ENCODE data around the gene CP.

The CP gene

DNA sequence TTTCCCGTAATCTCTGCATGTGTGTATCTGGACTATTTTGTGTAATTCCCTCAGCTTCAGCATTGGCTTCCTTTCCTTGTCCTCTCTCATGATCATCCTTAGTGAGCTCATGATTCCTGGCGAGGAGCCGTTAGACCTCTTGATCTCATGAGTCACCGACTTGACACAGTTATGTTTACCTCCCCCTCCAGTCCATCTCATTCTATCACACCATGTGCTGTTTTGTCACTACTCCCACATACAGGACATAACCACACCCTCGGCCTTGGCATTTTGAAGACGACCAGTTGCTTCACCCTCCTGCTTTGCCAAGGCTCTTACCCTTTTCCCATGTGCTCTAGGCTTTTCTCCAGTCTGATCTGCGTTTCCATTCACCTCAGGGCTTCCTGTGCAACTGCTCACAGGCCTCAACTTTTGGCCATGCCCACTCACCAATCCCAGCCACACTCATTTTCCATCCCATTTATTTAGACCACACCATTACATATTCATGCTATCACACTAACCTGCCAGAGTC lies 41.5 kb downstream of the CP start:
- no peak for DNase-seq

DNA sequence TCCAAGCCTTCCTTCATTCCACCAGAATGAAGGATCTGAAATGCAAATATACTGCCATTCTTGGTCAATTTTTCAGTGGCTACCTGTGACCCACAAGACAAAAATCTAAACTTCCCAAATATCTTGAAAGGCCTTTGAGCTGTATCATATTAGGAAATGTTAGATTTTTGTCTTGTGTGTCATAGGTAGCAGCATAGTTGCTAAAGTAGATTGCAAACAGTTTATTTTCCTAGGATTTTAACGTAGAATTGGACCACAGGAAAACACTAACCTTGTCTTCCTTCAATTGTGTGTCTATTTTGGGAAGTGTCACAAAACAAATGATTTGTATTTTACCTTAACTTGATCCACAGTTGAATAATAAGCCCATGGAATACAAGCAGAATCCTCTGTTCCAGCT lies 42.4 kb downstream of the CP start:
- no peak for DNase-seq

DNA sequence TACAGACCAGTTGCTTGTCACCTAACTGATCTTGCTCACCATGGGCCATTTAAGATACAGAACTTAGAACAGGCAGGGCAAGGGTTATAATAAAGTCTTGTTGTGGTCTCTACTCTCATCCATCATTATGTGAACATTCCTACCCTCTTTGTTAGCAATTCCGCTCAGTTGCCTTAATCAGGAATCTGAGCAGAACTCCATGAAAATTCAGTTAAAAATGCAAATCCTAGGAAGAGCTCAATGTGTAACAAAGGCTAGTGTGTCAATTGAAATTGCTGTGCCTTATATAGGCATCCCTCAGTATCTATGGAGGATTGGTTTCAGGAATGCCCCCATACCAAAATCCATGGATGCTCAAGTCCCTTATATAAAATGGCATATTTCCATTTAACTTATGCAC lies 44.5 kb downstream of the CP start:
- DNase-seq, result no peak

DNA sequence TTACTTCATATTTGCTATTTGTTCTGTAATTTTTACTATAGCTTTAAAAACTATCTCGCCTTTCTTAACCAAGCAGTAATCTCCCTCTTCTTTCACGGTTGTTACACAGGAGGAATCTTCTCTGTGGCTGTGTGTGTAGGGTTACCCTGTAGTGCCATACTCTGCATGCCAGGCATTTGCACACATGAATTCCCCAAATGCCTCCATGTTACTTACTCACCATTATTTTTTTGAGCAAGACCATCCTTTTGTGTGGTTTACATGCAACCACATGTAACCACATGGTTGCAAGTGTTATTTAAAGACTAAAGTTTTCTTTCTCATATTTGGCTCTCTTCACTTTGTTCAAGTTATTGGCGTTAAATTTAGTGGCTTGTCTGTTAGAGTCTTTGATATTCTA lies 46.7 kb downstream of the CP start:
- DNase-seq, result peak; percentile 13

DNA sequence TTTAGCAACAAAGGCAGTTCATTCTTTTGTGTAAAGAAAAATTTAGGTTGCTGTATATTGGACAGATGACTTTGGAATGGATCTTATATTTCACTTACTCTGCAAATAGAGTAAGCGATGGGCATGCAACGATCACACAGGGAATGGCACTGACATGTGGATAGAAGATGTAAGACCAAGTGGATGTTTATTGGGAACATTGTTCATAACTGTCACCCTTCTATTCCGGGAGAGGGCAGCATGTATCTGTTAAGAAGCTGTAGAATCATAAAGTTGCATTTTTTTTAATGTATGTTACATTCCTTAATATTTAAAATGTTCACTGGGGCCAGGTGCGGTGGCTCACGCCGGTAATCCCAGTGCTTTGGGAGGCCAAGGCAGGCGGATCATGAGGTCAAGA lies 51.0 kb downstream of the CP start:
- no peak for DNase-seq

- DNase-seq, result no peak
Measured at GRCh38 chr3:149167898-149168297, 53.7 kb downstream of the CP start.

GRCh38 chr3:149163066-149163465 lies 58.6 kb downstream of the CP start:
- no peak for DNase-seq

DNA sequence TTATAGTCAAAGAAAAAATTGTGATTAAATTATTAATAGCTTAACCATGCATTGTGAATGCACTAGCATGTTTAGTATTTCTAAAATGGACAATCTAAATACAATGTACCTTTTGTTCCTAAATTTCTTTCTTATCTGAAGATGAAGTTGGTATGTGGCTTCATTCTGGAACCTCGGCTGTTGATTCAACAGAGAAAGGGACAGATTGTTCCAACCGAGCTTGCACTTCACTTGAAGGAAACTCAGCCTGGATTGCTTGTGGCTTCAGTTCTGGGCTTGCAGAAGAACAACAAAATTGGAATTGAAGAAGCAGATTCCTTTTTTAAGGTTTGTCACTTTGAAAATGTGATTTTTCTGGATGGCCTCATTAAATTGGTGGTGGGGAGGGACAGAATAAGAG lies 59.6 kb downstream of the CP start:
- DNase-seq, result no peak

GRCh38 chr3:149160754-149161300 lies 60.8 kb downstream of the CP start:
- no peak for DNase-seq

GRCh38 chr3:149153402-149153801 lies 68.2 kb downstream of the CP start:
- no peak for DNase-seq

- peak; percentile 38 for DNase-seq
Measured at GRCh38 chr3:149152420-149152819, 69.2 kb downstream of the CP start.

DNA sequence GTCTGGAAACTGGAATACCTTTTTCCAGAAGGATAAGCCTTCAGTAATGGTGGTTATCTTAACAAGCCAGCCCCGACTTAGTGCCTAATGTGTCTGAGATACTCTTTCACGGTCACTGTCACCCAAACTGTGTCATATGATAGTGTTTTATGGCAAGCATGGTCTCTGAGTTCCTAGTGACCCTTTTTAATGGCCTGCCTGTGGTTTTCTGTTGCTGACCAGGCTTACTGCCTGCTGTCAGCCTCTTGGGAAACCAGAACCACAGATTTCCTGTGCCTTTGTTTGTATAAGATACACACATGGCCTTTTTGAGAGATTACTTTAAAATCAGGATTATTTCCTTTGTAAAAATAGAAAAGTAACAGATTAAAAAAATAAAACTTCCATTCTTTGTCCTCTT lies 69.8 kb downstream of the CP start:
- no peak for DNase-seq

GRCh38 chr3:149150436-149150835 lies 71.2 kb downstream of the CP start:
- no peak for DNase-seq

- DNase-seq, result no peak
Measured at GRCh38 chr3:149145974-149146373, 75.7 kb downstream of the CP start.

GRCh38 chr3:149145356-149145755 lies 76.3 kb downstream of the CP start:
- DNase-seq, result no peak

GRCh38 chr3:149142682-149143081 lies 78.9 kb downstream of the CP start:
- DNase-seq, result no peak

- DNase-seq, result no peak
Measured at GRCh38 chr3:149134575-149134974, 87.1 kb downstream of the CP start.

- no peak for DNase-seq
Measured at GRCh38 chr3:149131589-149131988, 90.0 kb downstream of the CP start.

DNA sequence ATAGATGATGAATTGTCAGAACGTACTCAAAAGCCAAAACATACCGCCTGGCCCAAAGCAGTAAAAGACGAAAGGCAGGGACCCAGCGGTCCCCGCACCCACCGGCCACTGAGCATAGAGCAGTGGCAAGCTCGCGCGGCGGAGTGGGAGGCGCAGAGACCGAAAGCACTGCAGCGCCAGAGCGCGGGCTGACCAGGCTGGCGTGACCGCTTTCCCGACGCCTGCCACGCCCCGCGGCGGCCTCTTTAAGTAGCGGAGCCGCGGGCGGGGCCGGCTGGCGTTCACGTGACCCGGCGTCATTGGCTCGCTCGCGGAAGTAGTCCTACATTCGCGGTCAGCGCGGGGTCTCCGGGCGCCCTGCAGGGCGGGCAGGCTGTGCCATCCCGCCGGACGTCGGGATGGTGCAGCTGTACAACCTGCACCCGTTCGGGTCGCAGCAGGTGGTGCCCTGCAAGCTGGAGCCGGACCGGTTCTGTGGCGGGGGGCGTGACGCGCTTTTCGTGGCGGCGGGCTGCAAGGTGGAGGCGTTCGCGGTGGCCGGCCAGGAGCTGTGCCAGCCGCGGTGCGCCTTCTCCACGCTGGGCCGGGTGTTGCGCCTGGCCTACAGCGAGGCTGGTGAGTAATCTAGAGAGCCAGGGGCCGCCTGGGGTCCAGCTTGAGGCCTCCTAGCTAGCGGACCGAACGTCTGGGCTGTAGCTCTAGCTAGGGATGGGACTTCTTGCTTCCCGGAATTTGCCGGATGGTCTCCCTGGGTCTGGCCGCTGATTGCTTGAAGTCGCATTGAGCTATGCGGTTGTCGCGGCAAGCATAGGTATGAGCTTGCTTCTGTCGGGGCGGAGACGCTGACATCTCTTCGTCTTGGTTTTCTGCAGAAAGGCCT lies 92.1 kb downstream of the CP start, which contains the start of gene HPS3:
TSS of gene HPS3 (plus strand) at position 313 of the 880 bp plus-strand sequence. CDS start at position 399, 86 bp downstream.
- DNase-seq, result peak; percentile 86

DNA sequence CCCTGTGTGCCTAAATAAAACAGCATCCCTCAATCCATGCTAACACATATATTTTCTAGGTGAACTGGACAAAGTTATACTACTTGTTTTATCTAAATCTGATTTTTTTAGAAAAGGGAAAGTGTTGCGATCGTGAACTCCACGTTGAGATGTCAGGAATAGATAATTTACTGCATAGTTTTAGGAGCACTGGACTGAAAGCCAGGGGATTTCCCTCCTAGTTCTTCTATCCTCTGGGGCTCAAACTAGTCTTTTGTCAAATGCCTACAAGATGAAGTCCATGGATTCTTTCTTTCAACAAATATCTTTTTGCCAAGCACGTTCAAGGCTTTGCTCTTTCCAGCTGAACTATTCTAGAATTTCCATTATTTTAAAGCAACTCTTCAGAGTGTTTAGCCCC lies 92.8 kb downstream of the CP start:
- no peak for DNase-seq

GRCh38 chr3:149122721-149123578 lies 98.7 kb downstream of the CP start:
- DNase-seq, result no peak
